ENCODE results near the gene TMEM88. TPM values are rescaled to one million over a fixed set of nuclear protein-coding genes. Genes with fewer than 3 reads are reported as not detected.

TMEM88 gene
- total and polyA plus RNA-seq, 2 of the 8 experiments (the other 6 are each of a cell fraction or from before 2014, with no cell fraction given) = 0.69 to 8.8 TPM

DNA sequence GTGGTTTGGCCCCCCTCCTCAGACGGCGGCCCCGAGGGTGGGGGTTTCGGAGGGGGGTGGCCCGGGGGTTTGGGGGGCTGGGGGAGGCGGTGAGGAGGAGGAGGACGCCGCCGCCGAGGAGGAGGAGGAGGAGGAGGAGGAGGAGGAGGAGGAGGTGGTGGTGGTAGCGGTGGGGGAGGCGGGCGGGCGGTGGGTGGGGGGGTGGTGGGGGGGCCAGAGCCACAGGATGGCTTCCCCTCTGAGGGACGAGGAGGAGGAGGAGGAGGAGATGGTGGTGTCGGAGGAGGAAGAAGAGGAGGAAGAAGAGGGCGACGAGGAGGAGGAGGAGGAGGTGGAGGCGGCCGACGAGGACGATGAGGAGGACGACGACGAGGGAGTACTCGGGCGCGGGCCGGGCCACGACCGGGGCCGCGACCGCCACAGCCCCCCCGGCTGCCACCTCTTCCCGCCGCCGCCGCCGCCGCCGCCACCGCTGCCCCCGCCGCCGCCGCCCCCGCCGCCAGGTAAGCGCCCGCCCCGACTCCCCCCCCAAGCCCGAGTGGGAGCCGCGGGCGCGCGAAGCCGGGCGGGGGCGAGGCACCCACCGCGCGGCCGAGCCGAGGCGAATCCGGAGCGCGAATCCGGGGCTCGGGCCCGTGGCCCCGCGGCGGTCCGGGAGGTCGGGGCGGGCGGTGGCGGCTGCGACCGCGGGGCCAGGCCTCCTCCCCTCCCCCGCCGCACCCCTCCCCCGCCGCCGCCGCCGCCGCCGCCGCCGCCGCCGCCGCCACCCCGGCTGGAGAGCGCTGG, 29.9 kb downstream of the TMEM88 start (continued):
- TF ChIP-seq RAD21 (IDR thresholded peaks at IDR 0.05 in 1 of 2, conservative IDR thresholded peaks at IDR 0.05 in 1 of 2; ENCODE audit: low read depth in 2 of 2, low read length in 2 of 2) = no peak
- TF ChIP-seq EP300 (IDR thresholded peaks at IDR 0.05; ENCODE audit: borderline replicate concordance in 1 of 2, low read depth in 2 of 2, low read length in 2 of 2) = no peak
- no peak for TF ChIP-seq SUZ12 (IDR thresholded peaks at IDR 0.05; ENCODE audit: low read length)
